Trophoblast cell (in vitro differentiated cells and primary cell): ENCODE data around the gene TMEM120B.

Experiments used
- DNase-seq, 2 donors: peaks; one replicate each; pipeline ENCODE4 v3.0.0-alpha.2; 2016
- H2AFZ ChIP-seq: 2 replicates; pipeline ENCODE4 v1.6.1; 2013; ENCODE audit warnings: low read length, moderate library complexity, mild to moderate bottlenecking; ENCODE audit not compliant: insufficient read depth, poor library complexity
- H2AK5ac ChIP-seq: 2 replicates; pipeline ENCODE4 v1.6.1; 2013; ENCODE audit warnings: mild to moderate bottlenecking, low read length
- H2BK120ac ChIP-seq: 2 replicates; pipeline ENCODE4 v1.6.1; 2013; ENCODE audit warnings: low read length, mild to moderate bottlenecking, moderate library complexity; ENCODE audit not compliant: insufficient read depth, poor library complexity
- H2BK12ac ChIP-seq: 2 replicates; pipeline ENCODE4 v1.6.1; 2013; ENCODE audit warnings: mild to moderate bottlenecking, low read length, moderate library complexity
- H2BK5ac ChIP-seq: 2 replicates; pipeline ENCODE4 v1.6.1; 2013; ENCODE audit warnings: low read length, low read depth, moderate library complexity, mild to moderate bottlenecking; ENCODE audit not compliant: poor library complexity
- H3K14ac ChIP-seq: 2 replicates; pipeline ENCODE4 v1.6.1; 2013; ENCODE audit warnings: mild to moderate bottlenecking, low read length
- H3K18ac ChIP-seq: 2 replicates; pipeline ENCODE4 v1.6.1; 2013; ENCODE audit warnings: mild to moderate bottlenecking, low read length
- H3K23ac ChIP-seq: 2 replicates; pipeline ENCODE4 v1.6.1; 2013; ENCODE audit warnings: low read length
- H3K27ac ChIP-seq: 2 replicates; pipeline ENCODE4 v1.5.1; 2013; ENCODE audit warnings: low read depth, mild to moderate bottlenecking, inconsistent platforms, low read length, moderate library complexity
- H3K27me3 ChIP-seq: 2 replicates; pipeline ENCODE4 v1.6.1; 2013; ENCODE audit warnings: inconsistent platforms, mild to moderate bottlenecking, low read length, moderate library complexity; ENCODE audit not compliant: insufficient read depth
- H3K36me3 ChIP-seq, 2 experiments: 1 replicate in 1 of 2; 2 replicates in 1 of 2; pipeline ENCODE4 v1.6.1; 2013; ENCODE audit warnings: low read length in 2 of 2, mild to moderate bottlenecking in 2 of 2, moderate library complexity in 1 of 2; ENCODE audit not compliant: insufficient read depth in 2 of 2, control insufficient read depth in 1 of 2
- H3K4ac ChIP-seq: 2 replicates; pipeline ENCODE4 v1.6.1; 2013; ENCODE audit warnings: low read depth, mild to moderate bottlenecking, low read length, moderate library complexity
- H3K4me1 ChIP-seq, 2 experiments: 1 replicate in 1 of 2; 2 replicates in 1 of 2; pipeline ENCODE4 v1.6.1; 2013; ENCODE audit warnings: low read length in 2 of 2, mild to moderate bottlenecking in 2 of 2, moderate library complexity in 1 of 2; ENCODE audit not compliant: insufficient read depth in 2 of 2, control insufficient read depth in 1 of 2
- H3K4me2 ChIP-seq: 2 replicates; pipeline ENCODE4 v1.6.1; 2013; ENCODE audit warnings: inconsistent platforms, mild to moderate bottlenecking, low read length, moderate library complexity
- H3K4me3 ChIP-seq: 2 replicates; pipeline ENCODE4 v1.5.1; 2013; ENCODE audit warnings: mild to moderate bottlenecking, low read depth, low read length, inconsistent platforms
- H3K79me1 ChIP-seq: one replicate; pipeline ENCODE4 v1.6.1; 2013; ENCODE audit warnings: low read length
- H3K79me2 ChIP-seq: 2 replicates; pipeline ENCODE4 v1.6.1; 2013; ENCODE audit warnings: low read length, mild to moderate bottlenecking; ENCODE audit not compliant: control insufficient read depth, insufficient read depth, poor library complexity
- H3K9ac ChIP-seq: 2 replicates; pipeline ENCODE4 v1.6.1; 2013; ENCODE audit warnings: mild to moderate bottlenecking, low read length
- H3K9me3 ChIP-seq: 2 replicates; pipeline ENCODE4 v1.6.1; 2013; ENCODE audit warnings: low read depth, mild to moderate bottlenecking, control low read depth, inconsistent platforms, low read length; ENCODE audit not compliant: insufficient read depth
- H4K12ac ChIP-seq: 2 replicates; pipeline ENCODE4 v1.6.1; 2013; ENCODE audit warnings: low read depth, mild to moderate bottlenecking, low read length, moderate library complexity
- H4K8ac ChIP-seq: 2 replicates; pipeline ENCODE4 v1.6.1; 2013; ENCODE audit warnings: low read depth, mild to moderate bottlenecking, low read length, moderate library complexity
- H4K91ac ChIP-seq: one replicate; pipeline ENCODE4 v1.6.1; 2013; ENCODE audit warnings: low read depth, mild to moderate bottlenecking, low read length, moderate library complexity
- WGBS: extraction: QIAGEN DNeasy Blood & Tissue Kit; methylation state at CpG from one replicate; pipeline ENCODE4 v1.1.7; 2013; ENCODE audit warnings: missing lambda C conversion rate; ENCODE audit not compliant: insufficient read length, insufficient coverage; ENCODE audit errors: extremely low coverage; 5-methylcytosine and 5-hydroxymethylcytosine counted together

Gene TMEM120B

GRCh38 chr12:121770388-121770787 is 57.8 kb downstream of the TMEM120B start:
- Histone ChIP-seq H3K14ac (peak overlapping the region; percentile 21), H3K4me1 (peaks cover 25 to 32% of the 10 kb centered on the region in 2 experiments), H3K9me3 (no peaks in the 10 kb centered on the region), H3K4me3 (no peak overlapping the region), H4K12ac (no peak overlapping the region), H2BK120ac (no peak overlapping the region), H3K79me2 (no peaks in the 10 kb centered on the region), H2AFZ (no peak overlapping the region), H4K8ac (no peak overlapping the region), H3K79me1 (peaks cover 5% of the 10 kb centered on the region), H3K23ac (no peak overlapping the region), H3K18ac (no peak overlapping the region), H2BK5ac (no peak overlapping the region), H3K36me3 (no peaks in the 10 kb centered on the region), H2AK5ac (no peak overlapping the region), H3K27ac (peak overlapping the region; percentile 21), H3K9ac (no peak overlapping the region), H3K4ac (no peak overlapping the region), H3K27me3 (no peaks in the 10 kb centered on the region), H2BK12ac (no peak overlapping the region), H4K91ac (no peak overlapping the region), H3K4me2 (no peak overlapping the region)
- no CpG with 5 or more reads among the region's 9 CpGs for WGBS
- no peak for DNase-seq

- no peak overlapping the region for H3K18ac ChIP-seq
- no peak overlapping the region for H2BK120ac ChIP-seq
- no peak overlapping the region for H4K12ac ChIP-seq
- no peak overlapping the region for H3K4me2 ChIP-seq
- WGBS, result no CpG with 5 or more reads among the region's 25 CpGs
- H3K36me3 ChIP-seq, result peaks cover 0 to 5% of the 10 kb centered on the region in 2 experiments
- no peak overlapping the region for H2AK5ac ChIP-seq
- no peaks in the 10 kb centered on the region for H3K79me2 ChIP-seq
- no peak overlapping the region for H3K23ac ChIP-seq
- no peak overlapping the region for H2AFZ ChIP-seq
- H3K9me3 ChIP-seq, result no peaks in the 10 kb centered on the region
- H2BK5ac ChIP-seq, result no peak overlapping the region
- H3K27me3 ChIP-seq, result no peaks in the 10 kb centered on the region
- peaks cover 6% of the 10 kb centered on the region for H3K79me1 ChIP-seq
- no peak overlapping the region for H3K14ac ChIP-seq
- no peak for DNase-seq
- H4K91ac ChIP-seq, result no peak overlapping the region
- H3K4me3 ChIP-seq, result no peak overlapping the region
- H3K9ac ChIP-seq, result no peak overlapping the region
- H3K4me1 ChIP-seq, result peaks cover 20 to 29% of the 10 kb centered on the region in 2 experiments
- H3K27ac ChIP-seq, result no peak overlapping the region
- no peak overlapping the region for H2BK12ac ChIP-seq
- H3K4ac ChIP-seq, result no peak overlapping the region
- no peak overlapping the region for H4K8ac ChIP-seq
Measured at GRCh38 chr12:121770813-121771625, 58.5 kb downstream of the TMEM120B start.

- peaks cover 20 to 29% of the 10 kb centered on the region in 2 experiments for H3K4me1 ChIP-seq
- peak overlapping the region; percentile 46 for H4K8ac ChIP-seq
- H4K12ac ChIP-seq, result no peak overlapping the region
- H3K9ac ChIP-seq, result no peak overlapping the region
- no peaks in the 10 kb centered on the region for H3K79me2 ChIP-seq
- no peak overlapping the region for H2BK5ac ChIP-seq
- no peaks in the 10 kb centered on the region for H3K27me3 ChIP-seq
- H2AFZ ChIP-seq, result peak overlapping the region; percentile 79
- peaks cover 6% of the 10 kb centered on the region for H3K79me1 ChIP-seq
- DNase-seq, result peak; percentile 63 to 81
- H2BK12ac ChIP-seq, result peak overlapping the region; percentile 78
- peaks cover 2% of the 10 kb centered on the region for H3K9me3 ChIP-seq
- no peak overlapping the region for H3K4me2 ChIP-seq
- no peak overlapping the region for H3K4ac ChIP-seq
- peak overlapping the region; percentile 1 for H4K91ac ChIP-seq
- no peak overlapping the region for H3K14ac ChIP-seq
- no peak overlapping the region for H2AK5ac ChIP-seq
- H3K18ac ChIP-seq, result peak overlapping the region; percentile 59
- H3K4me3 ChIP-seq, result no peak overlapping the region
- peak overlapping the region; percentile 41 for H2BK120ac ChIP-seq
- H3K36me3 ChIP-seq, result peaks cover 0 to 8% of the 10 kb centered on the region in 2 experiments
- no peak overlapping the region for H3K23ac ChIP-seq
- no CpG with 5 or more reads among the region's 14 CpGs for WGBS
- peak overlapping the region; percentile 24 for H3K27ac ChIP-seq
Measured at GRCh38 chr12:121773011-121773777, 60.6 kb downstream of the TMEM120B start.

- Histone ChIP-seq H2BK120ac (no peak overlapping the region), H3K14ac (peak overlapping the region; percentile 65)
Measured at GRCh38 chr12:121774968-121775474, 62.5 kb downstream of the TMEM120B start.

More at GRCh38 chr12:121774968-121775474, 62.5 kb downstream of the TMEM120B start:
- Histone ChIP-seq H3K4ac (no peak overlapping the region), H3K79me1 (peaks cover 6% of the 10 kb centered on the region), H4K91ac (peak overlapping the region; percentile 55), H3K79me2 (no peaks in the 10 kb centered on the region), H3K18ac (no peak overlapping the region), H3K36me3 (peaks cover 5 to 13% of the 10 kb centered on the region in 2 experiments), H3K23ac (no peak overlapping the region), H3K4me2 (no peak overlapping the region), H2AFZ (no peak overlapping the region), H4K8ac (no peak overlapping the region), H3K9me3 (peaks cover 2% of the 10 kb centered on the region), H3K27ac (peak overlapping the region; percentile 1), H3K4me3 (no peak overlapping the region), H3K9ac (no peak overlapping the region), H2BK5ac (no peak overlapping the region), H2BK12ac (no peak overlapping the region), H2AK5ac (no peak overlapping the region), H3K4me1 (peaks cover 20 to 24% of the 10 kb centered on the region in 2 experiments), H4K12ac (no peak overlapping the region), H3K27me3 (no peaks in the 10 kb centered on the region)
- no CpG with 5 or more reads among the region's 14 CpGs for WGBS
- no peak for DNase-seq
